Cardiac muscle cell (in vitro differentiated cells and primary cell): ENCODE data around the gene MAT2B. TPM values are rescaled to one million over a fixed set of nuclear protein-coding genes. Genes with fewer than 3 reads are reported as not detected.

Experiments
- DNase-seq, 2 donors: peaks; one replicate each; pipeline versions ENCODE4 v3.0.0 to v3.0.0-alpha.2; 2010 to 2017; ENCODE audit warnings: low read depth in 1 of 2, low spot score in 1 of 2
- H3K27ac ChIP-seq: fragments of 200-600 bp; sonication (generic); 2 replicates; pipeline ENCODE4 v1.5.1; 2016
- H3K27me3 ChIP-seq: fragments of 200-600 bp; sonication (generic); 2 replicates; pipeline ENCODE4 v1.6.0; 2016; ENCODE audit warnings: control low read depth
- H3K36me3 ChIP-seq: fragments of 200-600 bp; sonication (generic); 2 replicates; pipeline ENCODE4 v1.5.1; 2016; ENCODE audit warnings: control low read depth
- H3K4me1 ChIP-seq: fragments of 200-600 bp; sonication (generic); 2 replicates; pipeline ENCODE4 v1.8.1; 2017; ENCODE audit warnings: low read depth, mild to moderate bottlenecking, mixed run types
- H3K4me3 ChIP-seq: fragments of 200-600 bp; sonication (generic); 2 replicates; pipeline ENCODE4 v1.5.1; 2016; ENCODE audit warnings: mild to moderate bottlenecking
- H3K9me3 ChIP-seq: fragments of 200-600 bp; sonication (generic); 2 replicates; pipeline ENCODE4 v1.5.1; 2017; ENCODE audit warnings: low read depth, mild to moderate bottlenecking, control low read depth
- CTCF ChIP-seq: IDR thresholded peaks from 2 replicates; pipeline ENCODE4 v1.5.1; 2012; ENCODE audit warnings: low read depth, mild to moderate bottlenecking, low read length
- polyA plus RNA-seq: library from polyadenylated mRNA; unstranded; fragments of >200 nt; fragmentation: Nextera tagmentation; extraction: Ambion mirVana; gene quantifications from 2 replicates; pipeline ENCODE4 v1.2.1, GENCODE V29; 2016
- total RNA-seq: library from RNA; depleted of rRNA; stranded (reverse); fragments of >200 nt; gene quantifications from 2 replicates; pipeline ENCODE4 v1.2.3, GENCODE V29; 2016

MAT2B gene
- total and polyA plus RNA-seq, 2 experiments from 2014 or later, result 30.2 to 38.3 TPM

- no peak for TF ChIP-seq CTCF
- DNase-seq, result no peak
- Histone ChIP-seq H3K27ac (no peak overlapping the region), H3K36me3 (peaks cover 10% of the 10 kb centered on the region), H3K9me3 (no peaks in the 10 kb centered on the region), H3K4me3 (no peak overlapping the region), H3K27me3 (no peaks in the 10 kb centered on the region), H3K4me1 (no peaks in the 10 kb centered on the region)
Measured at GRCh38 chr5:163475411-163475810, 30.0 kb upstream of the MAT2B start.

- Histone ChIP-seq H3K27ac (no peak overlapping the region), H3K9me3 (no peaks in the 10 kb centered on the region), H3K4me3 (no peak overlapping the region), H3K27me3 (no peaks in the 10 kb centered on the region), H3K4me1 (no peaks in the 10 kb centered on the region), H3K36me3 (peaks cover 5% of the 10 kb centered on the region)
- no peak for TF ChIP-seq CTCF
- DNase-seq, result no peak
Measured at GRCh38 chr5:163478126-163478981, 27.1 kb upstream of the MAT2B start.

- no peak for TF ChIP-seq CTCF
- H3K27me3 ChIP-seq, result no peaks in the 10 kb centered on the region
- H3K9me3 ChIP-seq, result no peaks in the 10 kb centered on the region
- H3K36me3 ChIP-seq, result peaks cover 10% of the 10 kb centered on the region
- DNase-seq, result no peak
- H3K4me1 ChIP-seq, result no peaks in the 10 kb centered on the region
- no peak overlapping the region for H3K4me3 ChIP-seq
- no peak overlapping the region for H3K27ac ChIP-seq
Measured at GRCh38 chr5:163478982-163479271, 26.5 kb upstream of the MAT2B start.

GRCh38 chr5:163489055-163489744 is 16.2 kb upstream of the MAT2B start:
- Histone ChIP-seq H3K27me3 (no peaks in the 10 kb centered on the region), H3K4me1 (no peaks in the 10 kb centered on the region), H3K36me3 (peaks cover 2% of the 10 kb centered on the region), H3K9me3 (no peaks in the 10 kb centered on the region), H3K27ac (no peak overlapping the region), H3K4me3 (no peak overlapping the region)
- peak; percentile 57 for TF ChIP-seq CTCF
- DNase-seq, result peak in 1 of 2 donors; percentile 74

GRCh38 chr5:163489745-163490075 is 15.7 kb upstream of the MAT2B start:
- Histone ChIP-seq H3K36me3 (no peaks in the 10 kb centered on the region), H3K4me1 (no peaks in the 10 kb centered on the region), H3K27me3 (no peaks in the 10 kb centered on the region), H3K9me3 (no peaks in the 10 kb centered on the region), H3K27ac (no peak overlapping the region), H3K4me3 (no peak overlapping the region)
- TF ChIP-seq CTCF, result no peak
- DNase-seq, result no peak
